B cell (primary cell): ENCODE data around the gene MTUS2. TPM values are rescaled to one million over a fixed set of nuclear protein-coding genes. Genes with fewer than 3 reads are reported as not detected.

Source experiments
- ATAC-seq: fragments of 200-7000 bp; cut with Tn5 transposase; one replicate; pipeline ENCODE4 v1.10.0; 2021; ENCODE audit warnings: low read depth, mild to moderate bottlenecking, moderate number of reproducible peaks, moderate library complexity
- CTCF ChIA-PET: fragments of 350-600 bp; sonication (Branson Sonifier 250); formaldehyde crosslinking; loops from one replicate; lab custom pipeline; 2021; ENCODE audit warnings: antibody characterized with exemption, inconsistent platforms; lab: Charles Lee
- POLR2A ChIA-PET: fragments of 350-600 bp; sonication (Branson Sonifier 250); formaldehyde crosslinking; loops from one replicate; lab custom pipeline; 2021; ENCODE audit warnings: antibody characterized with exemption; lab: Charles Lee
- DNase-seq: peaks from one replicate; pipeline ENCODE4 v3.0.0; 2013
- H2AFZ ChIP-seq: 2 replicates; pipeline ENCODE4 v1.6.1; 2012; ENCODE audit warnings: mild to moderate bottlenecking, low read depth, low read length; ENCODE audit not compliant: insufficient read depth, poor library complexity, severe bottlenecking
- H3K27ac ChIP-seq, 2 donors: 1 replicate in 1 of 2; 2 replicates in 1 of 2; pipeline ENCODE4 v1.5.1; 2012 to 2013; ENCODE audit warnings: low read length in 2 of 2, mild to moderate bottlenecking in 2 of 2, moderate library complexity in 1 of 2
- H3K27me3 ChIP-seq, 4 experiments: fragments of 200-600 bp in 1 of 4; sonication (generic) in 1 of 4; replicated peaks in 1 of 4; 1 replicate in 2 of 4; 2 replicates in 2 of 4; pipeline versions ENCODE4 v1.6.1 to v1.7.0; 2013 to 2016; ENCODE audit warnings: low read length in 3 of 4, mild to moderate bottlenecking in 2 of 4, mixed read lengths in 1 of 4, moderate library complexity in 1 of 4; ENCODE audit not compliant: insufficient read depth in 4 of 4, control insufficient read depth in 3 of 4; ENCODE audit errors: control extremely low read depth in 1 of 4
- H3K36me3 ChIP-seq, 2 experiments: replicated peaks in 1 of 2; 1 replicate in 1 of 2; 2 replicates in 1 of 2; pipeline versions ENCODE4 v1.6.1 to v1.7.1; 2013; ENCODE audit warnings: low read length in 1 of 2; ENCODE audit not compliant: insufficient read depth in 2 of 2, control insufficient read depth in 1 of 2; ENCODE audit errors: control extremely low read depth in 1 of 2, extremely low read depth in 1 of 2
- H3K4me1 ChIP-seq, 2 donors: fragments of 200-600 bp in 1 of 2; sonication (generic) in 1 of 2; 1 replicate in 1 of 2; 2 replicates in 1 of 2; pipeline versions ENCODE4 v1.5.1 to v1.6.1; 2013 to 2017; ENCODE audit warnings: low read length in 2 of 2; ENCODE audit not compliant: control insufficient read depth in 2 of 2, insufficient read depth in 2 of 2
- H3K4me2 ChIP-seq: replicated peaks from 2 replicates; pipeline ENCODE3; 2012; ENCODE audit warnings: mild to moderate bottlenecking, low read depth, low read length; ENCODE audit not compliant: poor library complexity, severe bottlenecking
- H3K4me3 ChIP-seq, 5 experiments: fragments of 200-600 bp in 1 of 5; sonication (generic) in 1 of 5; 1 replicate in 3 of 5; 2 replicates in 2 of 5; pipeline versions ENCODE4 v1.5.1 to v1.7.0; 2011 to 2016; ENCODE audit warnings: low read length in 4 of 5, mild to moderate bottlenecking in 4 of 5, low read depth in 2 of 5, control low read depth in 1 of 5, moderate library complexity in 1 of 5; ENCODE audit not compliant: insufficient read depth in 1 of 5; ENCODE audit errors: control extremely low read depth in 1 of 5, extremely low read depth in 1 of 5
- H3K79me2 ChIP-seq: fragments of 200-600 bp; sonication (generic); one replicate; pipeline ENCODE4 v1.6.0; 2016; ENCODE audit warnings: low read length; ENCODE audit not compliant: control insufficient read depth, insufficient read depth
- H3K9ac ChIP-seq: fragments of 200-600 bp; sonication (generic); 2 replicates; pipeline ENCODE4 v1.6.1; 2017; ENCODE audit warnings: mild to moderate bottlenecking, low read length, moderate library complexity
- H3K9me3 ChIP-seq, 3 donors: one replicate each; pipeline versions ENCODE4 v1.6.1 to v1.7.1; 2013; ENCODE audit warnings: low read length in 2 of 3; ENCODE audit not compliant: control insufficient read depth in 2 of 3, insufficient read depth in 1 of 3; ENCODE audit errors: control extremely low read depth in 1 of 3
- H4K20me1 ChIP-seq: 2 replicates; pipeline ENCODE4 v1.6.0; 2012; ENCODE audit warnings: mild to moderate bottlenecking, low read length; ENCODE audit not compliant: insufficient read depth, control insufficient read depth, poor library complexity, severe bottlenecking
- H3K27ac Mint-ChIP-seq: one replicate; pipeline ENCODE4 v1.8.0; 2021; ENCODE audit warnings: mixed read lengths
- H3K27me3 Mint-ChIP-seq: one replicate; pipeline ENCODE4 v1.8.0; 2021; ENCODE audit warnings: mixed read lengths
- H3K4me1 Mint-ChIP-seq: one replicate; pipeline ENCODE4 v1.8.0; 2021; ENCODE audit warnings: mixed read lengths
- H3K4me3 Mint-ChIP-seq: one replicate; pipeline ENCODE4 v1.8.0; 2021; ENCODE audit warnings: mixed read lengths
- H3K9me3 Mint-ChIP-seq: one replicate; pipeline ENCODE4 v1.8.0; 2022; ENCODE audit warnings: mixed read lengths; ENCODE audit not compliant: insufficient read depth
- CTCF ChIP-seq: fragments of 200-600 bp; IDR thresholded peaks from one replicate; pipeline ENCODE4 v1.8.0; 2022; ENCODE audit warnings: antibody characterized with exemption, mild to moderate bottlenecking
- EZH2 ChIP-seq: IDR thresholded peaks from 2 replicates; pipeline ENCODE4 v1.6.1; 2012; ENCODE audit warnings: borderline replicate concordance, low read depth, mild to moderate bottlenecking, moderate library complexity, low read length; ENCODE audit not compliant: insufficient read depth, poor library complexity, severe bottlenecking
- WGBS: methylation state at CpG from one replicate; pipeline ENCODE4 v1.1.5; 2013; ENCODE audit warnings: missing lambda C conversion rate; ENCODE audit not compliant: insufficient coverage; 5-methylcytosine and 5-hydroxymethylcytosine counted together
- intact Hi-C: fragments of 100-400 bp; cut with micrococcal nuclease; formaldehyde crosslinking; loops from one replicate; pipeline ENCODE4 v1.10.0; 2022
- polyA plus RNA-seq: library from polyadenylated mRNA; depleted of rRNA; stranded (reverse); fragments of >200 nt; gene quantifications from 2 replicates; pipeline ENCODE4 v1.2.3, GENCODE V29; 2012
- total RNA-seq, 2 donors: library from RNA; stranded (reverse); fragments of 120-200 nt in 1 of 2; gene quantifications; 1 replicate in 1 of 2; 2 replicates in 1 of 2; pipeline versions ENCODE4 v1.2.3 to v1.2.4, GENCODE V29; 2013 to 2022

The MTUS2 gene
- total and polyA plus RNA-seq, 2 donors (not counting 1 experiment from before 2014, with no cell fraction given), result 0.12 TPM; not detected in 1

- no peak overlapping the region for H2AFZ ChIP-seq
- ATAC-seq (no peak), DNase-seq (no peak)
- CTCF ChIA-PET, result no interaction called here
- Mint-ChIP-seq H3K27me3 (peaks cover 12% of the 10 kb centered on the region), H3K27ac (no peak overlapping the region), H3K4me3 (no peak overlapping the region), H3K4me1 (no peaks in the 10 kb centered on the region), H3K9me3 (no peaks in the 10 kb centered on the region)
- no peaks in the 10 kb centered on the region for H3K79me2 ChIP-seq
- no peaks in the 10 kb centered on the region for H4K20me1 ChIP-seq
- H3K9ac ChIP-seq, result no peak overlapping the region
- TF ChIP-seq CTCF (no peak), EZH2 (no peak)
- H3K4me2 ChIP-seq, result no peak overlapping the region
- intact Hi-C loops, result no loop called here
- no peaks in the 10 kb centered on the region for H3K9me3 ChIP-seq
- H3K4me3 ChIP-seq, result no peak overlapping the region
- 90% methylated on average over 7 of the region's 7 CpGs for WGBS
- no peaks in the 10 kb centered on the region for H3K36me3 ChIP-seq
- H3K27me3 ChIP-seq, result no peaks in the 10 kb centered on the region
- H3K4me1 ChIP-seq, result no peaks in the 10 kb centered on the region
- no peak overlapping the region for H3K27ac ChIP-seq
- POLR2A ChIA-PET, result no interaction called here
These were observed 344.0 kb downstream of the MTUS2 start for GRCh38 chr13:29164116-29164515.

- Mint-ChIP-seq H3K4me3 (no peak overlapping the region), H3K9me3 (no peaks in the 10 kb centered on the region), H3K4me1 (no peaks in the 10 kb centered on the region), H3K27me3 (peaks cover 12% of the 10 kb centered on the region), H3K27ac (no peak overlapping the region)
- no peak overlapping the region for H2AFZ ChIP-seq
- ATAC-seq (no peak), DNase-seq (no peak)
- H3K4me1 ChIP-seq, result no peaks in the 10 kb centered on the region
- no peaks in the 10 kb centered on the region for H3K79me2 ChIP-seq
- CTCF ChIA-PET, result no interaction called here
- intact Hi-C loops, result no loop called here
- POLR2A ChIA-PET, result no interaction called here
- no peak overlapping the region for H3K27ac ChIP-seq
- H4K20me1 ChIP-seq, result no peaks in the 10 kb centered on the region
- TF ChIP-seq CTCF (no peak), EZH2 (no peak)
- H3K4me2 ChIP-seq, result no peak overlapping the region
- no peak overlapping the region for H3K9ac ChIP-seq
- no peak overlapping the region for H3K4me3 ChIP-seq
- no peaks in the 10 kb centered on the region for H3K36me3 ChIP-seq
- 100% methylated on average over 2 of the region's 3 CpGs for WGBS
- H3K27me3 ChIP-seq, result no peaks in the 10 kb centered on the region
- no peaks in the 10 kb centered on the region for H3K9me3 ChIP-seq
These were observed 345.1 kb downstream of the MTUS2 start for GRCh38 chr13:29165216-29165615.
